RKO (cell line): ENCODE data around the gene TNFAIP8L2.
A peak's percentile ranks its signal among the peaks of the same experiment; 100 is the strongest.
"Not testable (repeated sequence)": the region's sequence is repeated elsewhere in the genome, so short reads cannot be mapped to it uniquely, and the experiment has no call there.

ENCODE experiments used
- DNase-seq: peaks from one replicate; pipeline ENCODE4 v3.0.0-alpha.2; 2016; ENCODE audit warnings: low spot score

Gene TNFAIP8L2

DNA sequence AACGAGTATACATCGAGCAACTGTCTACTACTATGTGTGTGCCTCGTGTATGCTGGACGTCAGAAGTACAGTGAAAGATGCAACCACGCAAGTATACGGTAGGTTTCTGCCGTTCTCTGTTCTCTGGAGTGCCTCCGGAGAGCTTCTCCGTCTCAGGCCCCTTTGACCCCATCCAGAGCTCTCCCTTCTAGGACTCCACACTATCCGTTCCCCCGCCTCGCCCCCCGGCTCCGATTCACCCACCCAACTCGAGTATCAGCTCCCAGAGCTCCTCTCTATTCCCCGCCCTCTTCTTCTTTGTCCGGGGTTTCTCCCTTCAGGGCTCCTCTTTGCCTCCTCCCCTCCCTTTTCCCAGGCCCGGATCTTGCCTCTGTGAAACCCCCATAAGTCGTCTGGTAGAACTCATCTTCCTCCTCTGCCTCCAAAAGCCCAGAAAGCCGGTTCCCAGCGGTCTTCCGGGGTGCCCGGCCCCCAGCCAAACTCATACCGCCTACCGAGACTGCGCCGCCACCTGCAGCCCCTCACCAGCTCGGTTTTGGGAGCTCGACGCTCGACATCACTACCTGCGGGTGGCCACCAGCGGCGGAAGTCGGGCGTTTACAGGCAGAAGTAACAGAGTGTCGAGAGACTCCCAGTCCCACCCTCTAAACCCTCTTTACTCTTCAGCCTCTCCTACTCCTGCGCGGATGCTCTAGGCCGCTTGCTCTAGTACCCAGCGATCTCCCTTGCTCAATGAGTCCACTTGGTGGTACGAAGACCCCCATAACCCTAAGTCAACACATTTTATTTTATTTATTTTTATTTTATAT, 33.4 kb downstream of the TNFAIP8L2 start, which contains the start of gene VPS72:
Gene VPS72, minus strand, starts transcription at position 561 of the 809 bp plus-strand sequence. Its CDS starts 76 bp downstream, at position 485.
- peak; percentile 94 for DNase-seq

DNA sequence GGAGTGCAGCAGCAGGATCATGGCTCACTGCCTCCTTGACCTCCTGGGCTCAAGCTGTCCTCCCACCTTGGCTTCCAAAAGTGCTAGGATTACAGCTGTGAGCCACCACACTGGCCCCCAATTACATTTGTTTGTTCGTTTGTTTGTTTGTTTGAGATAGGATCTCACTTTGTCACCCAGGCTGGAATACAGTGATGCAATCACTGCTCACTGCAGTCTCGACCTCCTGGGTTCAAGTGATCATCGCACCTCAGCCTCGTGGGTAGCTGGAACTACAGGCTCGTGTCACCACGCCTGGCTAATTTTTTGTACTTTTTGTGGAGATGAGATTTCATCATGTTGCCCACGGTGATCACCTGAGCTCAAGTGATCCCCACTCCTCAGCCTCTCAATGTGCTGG, 35.6 kb downstream of the TNFAIP8L2 start:
- DNase-seq = no peak

DNA sequence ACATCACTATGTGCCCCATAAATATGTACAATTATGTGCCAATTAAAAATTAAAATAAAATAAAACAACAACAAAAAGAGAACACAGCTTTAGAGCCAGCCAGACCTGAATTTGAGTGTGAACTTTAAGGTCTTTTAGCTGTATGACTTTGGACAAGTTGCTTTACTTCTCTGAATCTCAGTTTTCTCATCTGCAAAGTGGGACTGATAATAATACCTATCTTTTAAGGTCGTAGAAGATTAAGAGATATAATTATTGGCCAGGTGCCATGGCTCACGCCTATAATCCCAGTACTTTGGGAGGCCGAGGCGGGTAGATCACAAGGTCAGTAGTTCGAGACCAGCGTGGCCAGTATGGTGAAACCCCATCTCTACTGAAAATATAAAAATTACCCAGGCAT, 36.9 kb downstream of the TNFAIP8L2 start:
- DNase-seq = no peak

DNA sequence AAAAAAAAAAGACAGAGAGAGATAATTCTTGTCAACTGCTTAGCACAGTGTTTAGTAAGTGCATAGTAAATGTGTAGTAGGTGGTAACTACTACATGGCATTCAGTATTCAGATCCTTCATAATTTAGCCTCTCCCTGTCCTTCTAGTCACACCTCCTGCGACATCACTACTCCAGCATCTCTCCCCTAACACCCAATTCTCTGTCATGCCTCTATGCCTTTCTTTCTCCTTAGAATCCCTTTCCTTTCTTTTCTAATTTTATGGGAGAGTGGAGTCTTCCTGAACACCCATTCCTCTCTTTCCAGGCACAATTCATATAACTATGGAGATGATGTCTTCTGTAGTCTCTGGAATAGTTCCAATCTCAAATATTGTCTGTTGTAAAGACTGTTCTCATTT, 37.4 kb downstream of the TNFAIP8L2 start:
- peak; percentile 38 for DNase-seq

DNA sequence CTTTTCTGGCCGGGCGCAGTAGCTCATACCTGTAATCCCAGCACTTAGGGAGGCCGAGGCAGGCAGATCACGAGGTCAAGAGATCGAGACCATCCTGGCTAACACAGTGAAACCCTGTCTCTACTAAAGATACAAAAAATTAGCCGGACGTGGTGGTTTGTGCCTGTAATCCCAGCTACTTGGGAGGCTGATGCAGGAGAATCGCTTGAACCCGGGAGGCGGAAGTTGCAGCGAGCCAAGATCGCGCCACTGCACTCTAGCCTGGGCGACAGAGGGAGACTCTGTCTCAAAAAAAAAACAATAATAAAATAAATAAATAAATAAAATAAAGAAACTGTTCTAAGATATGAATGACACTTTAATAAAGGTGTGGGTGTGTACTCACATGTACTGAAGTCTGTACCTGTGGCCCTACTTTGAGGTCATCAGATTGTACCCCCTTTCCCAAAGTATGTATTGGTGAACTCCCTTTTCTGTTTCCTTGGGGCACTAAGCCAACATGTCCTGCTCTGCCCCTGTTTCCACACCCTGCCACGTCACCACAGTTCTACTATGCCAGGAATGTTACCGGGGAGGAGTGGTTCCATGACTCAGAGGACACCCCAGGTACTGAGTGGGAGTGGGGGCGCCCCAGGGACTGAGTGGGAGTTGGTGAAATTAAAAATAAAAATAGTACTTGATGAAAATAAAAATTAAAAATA, 38.6 kb downstream of the TNFAIP8L2 start:
- peak; percentile 98 for DNase-seq

DNA sequence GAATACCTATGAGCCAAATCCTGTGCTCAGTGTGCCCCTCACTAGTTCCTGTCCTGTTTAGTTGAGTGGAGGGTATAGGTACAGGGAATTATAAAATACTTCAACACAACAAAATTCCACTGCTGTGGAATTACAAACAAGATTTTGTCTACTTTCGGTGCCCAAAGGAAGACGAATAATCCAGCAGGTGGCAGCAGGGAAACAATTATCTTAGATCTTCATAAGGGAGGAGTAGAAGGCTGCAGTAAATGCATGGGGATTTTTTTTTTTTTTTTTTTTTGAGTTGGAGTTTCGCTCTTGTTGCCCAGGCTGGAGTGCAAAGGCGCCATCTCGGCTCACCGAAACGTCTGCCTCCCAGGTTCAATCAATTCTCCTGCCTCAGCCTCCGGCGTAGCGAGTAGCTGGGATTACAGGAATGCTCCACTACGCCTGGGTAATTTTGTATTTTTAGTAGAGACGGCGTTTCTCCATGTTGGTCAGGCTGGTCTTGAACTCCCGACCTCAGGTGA, 39.9 kb downstream of the TNFAIP8L2 start:
- peak; percentile 94 for DNase-seq

DNA sequence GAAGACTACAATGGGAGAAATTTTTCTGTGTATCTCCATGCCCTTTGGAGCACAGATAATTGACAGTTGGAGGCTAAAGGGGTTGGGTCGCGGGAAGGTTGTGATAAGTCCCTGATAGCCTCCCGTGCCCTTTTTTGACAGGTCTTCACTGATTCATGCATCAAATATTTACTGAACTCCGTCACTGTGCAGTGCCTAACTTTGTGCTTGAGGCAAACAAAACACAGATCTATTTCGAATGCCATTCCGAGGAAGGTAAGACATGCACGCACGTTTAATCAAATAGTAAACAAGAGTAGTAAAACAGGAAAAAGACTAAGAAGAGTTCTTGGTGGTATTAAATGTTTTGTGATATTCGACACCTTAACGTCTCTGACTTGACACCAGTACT, 41.4 kb downstream of the TNFAIP8L2 start:
- peak; percentile 74 for DNase-seq

DNA sequence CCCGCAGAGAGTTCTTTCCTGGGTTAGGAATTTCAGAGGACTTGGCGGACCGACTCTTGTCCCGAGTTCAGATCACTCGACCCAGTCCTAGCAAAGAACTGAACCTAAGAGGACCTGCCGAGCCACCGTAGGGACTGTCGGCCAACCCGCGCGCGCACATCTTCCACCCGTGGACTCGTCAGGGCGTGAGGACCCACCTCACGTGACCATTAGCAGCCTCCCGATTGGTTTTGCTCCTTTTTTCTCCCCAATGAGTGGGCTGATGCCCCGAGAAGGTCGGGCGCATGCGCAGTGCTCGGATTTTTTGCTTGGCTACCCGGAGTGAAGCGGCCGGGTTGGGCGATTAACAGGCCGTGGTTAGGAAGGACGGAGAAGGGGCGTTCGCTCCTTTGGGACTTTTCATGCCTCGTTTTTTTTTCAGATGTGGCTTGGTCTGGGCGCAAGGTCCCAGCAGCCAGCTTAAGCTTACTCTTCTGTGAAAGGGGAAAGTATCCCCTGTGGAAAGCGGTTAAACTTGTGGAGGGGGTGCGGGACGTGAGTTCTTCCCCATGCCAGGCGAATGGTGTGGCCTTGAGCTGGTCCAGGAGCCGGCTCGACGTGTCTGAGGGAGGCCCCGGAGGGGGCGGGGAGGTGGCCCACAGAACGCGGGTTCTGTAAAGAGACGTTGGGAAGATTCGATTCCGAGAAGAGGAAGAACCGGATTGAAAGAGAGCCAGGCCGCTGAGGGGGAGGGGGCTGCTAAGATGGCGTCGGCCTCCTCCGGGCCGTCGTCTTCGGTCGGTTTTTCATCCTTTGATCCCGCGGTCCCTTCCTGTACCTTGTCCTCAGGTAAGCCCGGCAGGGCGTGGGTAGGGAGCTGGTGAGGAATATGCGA, 42.0 kb downstream of the TNFAIP8L2 start, which contains the start of gene PIP5K1A:
Gene PIP5K1A, plus strand, starts transcription at position 299 of the 874 bp plus-strand sequence. Its CDS starts 445 bp downstream, at position 744.
- DNase-seq = peak; percentile 98

DNA sequence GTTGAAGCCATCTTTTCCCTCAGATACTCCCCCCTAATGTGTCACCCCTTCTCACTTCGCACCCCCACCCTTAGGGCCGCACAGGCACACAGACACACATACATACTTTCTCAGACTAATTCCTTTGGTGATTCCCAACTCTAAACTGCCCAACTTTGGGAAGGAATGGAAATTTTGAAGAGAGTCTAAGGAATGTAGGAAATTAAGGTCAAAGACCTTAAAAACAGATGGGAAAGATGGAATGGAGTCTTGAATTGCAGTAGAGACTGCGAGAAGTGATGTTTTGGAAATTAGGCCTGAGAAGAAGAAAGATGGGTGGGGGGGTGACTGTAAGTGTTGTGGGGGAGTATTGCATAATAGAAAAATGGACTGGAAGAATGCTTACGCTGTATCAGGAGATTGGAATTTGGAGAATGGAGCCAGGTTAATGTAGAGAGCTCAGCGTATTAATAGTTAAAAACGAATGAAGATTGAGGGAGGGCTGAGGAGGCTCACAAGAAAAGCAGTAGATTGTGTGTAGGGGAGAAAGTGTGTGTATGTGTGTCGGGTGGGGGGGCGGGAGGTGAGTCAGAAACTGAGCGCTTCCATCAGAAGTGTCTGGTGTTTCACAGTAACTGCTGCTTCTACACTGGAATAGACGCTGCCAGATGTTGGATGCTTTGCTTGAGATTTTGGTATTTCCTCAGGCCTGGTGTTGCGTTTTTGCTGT, 43.6 kb downstream of the TNFAIP8L2 start:
- peak; percentile 84 for DNase-seq

DNA sequence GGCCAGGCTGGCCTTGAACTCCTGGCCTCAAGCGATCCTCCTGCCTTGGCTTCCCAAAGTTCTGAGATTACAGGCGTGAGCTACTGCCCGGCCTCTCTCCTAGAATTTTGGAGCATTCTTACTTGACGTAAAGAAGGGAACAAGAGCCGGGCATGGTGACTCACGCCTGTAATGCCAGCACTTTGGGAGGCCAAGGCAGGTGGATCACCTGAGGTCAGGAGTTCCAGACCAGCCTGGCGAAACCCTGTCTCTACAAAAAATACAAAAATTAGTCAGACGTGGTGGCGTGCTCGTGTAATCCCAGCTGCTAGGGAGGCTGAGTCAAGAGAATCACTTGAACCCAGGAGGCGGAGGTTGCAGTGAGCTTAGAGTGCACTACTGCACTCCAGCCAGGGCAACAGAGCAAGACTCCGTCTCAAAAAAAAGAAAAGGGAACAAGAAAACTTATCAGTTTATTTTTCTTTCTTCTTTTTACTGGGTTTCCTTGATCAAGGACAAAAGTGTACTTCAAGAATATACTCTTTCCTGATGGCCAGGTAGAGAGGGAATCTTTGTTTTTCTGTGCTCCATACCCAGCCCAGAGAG, 49.0 kb downstream of the TNFAIP8L2 start:
- not testable (repeated sequence) for DNase-seq
